Activated B cell treated with CpG ODN at 0.5 μM for 24 hours (primary cell): ENCODE results near the gene B3GNT9. TPM values are rescaled to one million over a fixed set of nuclear protein-coding genes. Genes with fewer than 3 reads are reported as not detected.

Source experiments
- ATAC-seq: fragments of 200-7000 bp; cut with Tn5 transposase; one replicate; pipeline ENCODE4 v1.10.0; 2021; ENCODE audit warnings: low read depth, mild to moderate bottlenecking, moderate library complexity
- CTCF ChIA-PET: fragments of 350-600 bp; sonication (Branson Sonifier 250); formaldehyde crosslinking; loops from one replicate; lab custom pipeline; 2021; ENCODE audit warnings: antibody characterized with exemption; lab: Charles Lee
- POLR2A ChIA-PET: fragments of 350-600 bp; sonication (Branson Sonifier 250); formaldehyde crosslinking; loops from one replicate; lab custom pipeline; 2021; ENCODE audit warnings: antibody characterized with exemption; lab: Charles Lee
- DNase-seq: peaks from one replicate; pipeline ENCODE4 v3.0.0; 2022
- H3K27ac Mint-ChIP-seq: one replicate; pipeline ENCODE4 v1.8.0; 2020; ENCODE audit warnings: mixed read lengths
- H3K27me3 Mint-ChIP-seq: one replicate; pipeline ENCODE4 v1.8.0; 2021; ENCODE audit warnings: mixed read lengths
- H3K36me3 Mint-ChIP-seq: one replicate; pipeline ENCODE4 v1.8.0; 2021; ENCODE audit warnings: low read depth, mixed read lengths
- H3K4me1 Mint-ChIP-seq: one replicate; pipeline ENCODE4 v1.8.0; 2021; ENCODE audit warnings: mixed read lengths
- H3K4me3 Mint-ChIP-seq: one replicate; pipeline ENCODE4 v1.8.0; 2020; ENCODE audit warnings: mild to moderate bottlenecking, mixed read lengths
- H3K9me3 Mint-ChIP-seq: one replicate; pipeline ENCODE4 v1.8.0; 2020; ENCODE audit warnings: mixed read lengths
- CTCF ChIP-seq: fragments of 200-600 bp; IDR thresholded peaks from one replicate; pipeline ENCODE4 v1.8.0; 2022; ENCODE audit warnings: antibody characterized with exemption, mild to moderate bottlenecking
- intact Hi-C: fragments of 100-400 bp; cut with micrococcal nuclease; formaldehyde crosslinking; loops from one replicate; pipeline ENCODE4 v1.15.1; 2024
- total RNA-seq: library from RNA; stranded (reverse); gene quantifications from 2 replicates; pipeline ENCODE4 v1.2.3, GENCODE V29; 2022

The B3GNT9 gene
- total RNA-seq, 1 donor from 2014 or later, result 0.93 TPM

GRCh38 chr16:67142342-67142741 lies 8.5 kb downstream of the B3GNT9 start:
- Mint-ChIP-seq H3K4me3 (no peak overlapping the region), H3K27me3 (no peaks in the 10 kb centered on the region), H3K9me3 (no peaks in the 10 kb centered on the region), H3K27ac (no peak overlapping the region), H3K4me1 (no peaks in the 10 kb centered on the region), H3K36me3 (peaks cover 82% of the 10 kb centered on the region)
- no peak for ATAC-seq
- POLR2A ChIA-PET, result no interaction called here
- DNase-seq, result no peak
- intact Hi-C loops, result no loop called here
- CTCF ChIA-PET, result no interaction called here
- TF ChIP-seq CTCF, result no peak

GRCh38 chr16:67141391-67141790 lies 9.4 kb downstream of the B3GNT9 start:
- no peak for ATAC-seq

GRCh38 chr16:67137605-67138004 lies 13.2 kb downstream of the B3GNT9 start:
- Mint-ChIP-seq H3K4me1 (no peaks in the 10 kb centered on the region), H3K4me3 (no peak overlapping the region), H3K27me3 (no peaks in the 10 kb centered on the region), H3K36me3 (peaks cover 74% of the 10 kb centered on the region), H3K27ac (no peak overlapping the region), H3K9me3 (no peaks in the 10 kb centered on the region)
- DNase-seq, result no peak
- ChIA-PET POLR2A (interaction anchor here (0.6 kb wide), 1 partner anchor 10 kb away, joined by 3 read pairs; no protein-coding TSS in a partner anchor), CTCF (no interaction called here)
- intact Hi-C loops, result no loop called here
- TF ChIP-seq CTCF, result no peak
- ATAC-seq, result no peak

More at GRCh38 chr16:67141391-67141790, 9.4 kb downstream of the B3GNT9 start:
- peaks cover 79% of the 10 kb centered on the region for H3K36me3 Mint-ChIP-seq
- no peak overlapping the region for H3K27ac Mint-ChIP-seq
- no peaks in the 10 kb centered on the region for H3K27me3 Mint-ChIP-seq
- CTCF ChIA-PET, result no interaction called here
- POLR2A ChIA-PET, result no interaction called here
- H3K4me1 Mint-ChIP-seq, result no peaks in the 10 kb centered on the region
- no peak for TF ChIP-seq CTCF
- no peak overlapping the region for H3K4me3 Mint-ChIP-seq
- H3K9me3 Mint-ChIP-seq, result no peaks in the 10 kb centered on the region
- intact Hi-C loops, result no loop called here
- no peak for DNase-seq

GRCh38 chr16:67129422-67129821 lies 21.4 kb downstream of the B3GNT9 start:
- peaks cover 60% of the 10 kb centered on the region for H3K36me3 Mint-ChIP-seq

GRCh38 chr16:67128887-67129286 lies 21.9 kb downstream of the B3GNT9 start:
- H3K27ac Mint-ChIP-seq, result no peak overlapping the region

More at GRCh38 chr16:67129422-67129821, 21.4 kb downstream of the B3GNT9 start:
- Mint-ChIP-seq H3K9me3 (no peaks in the 10 kb centered on the region), H3K4me1 (no peaks in the 10 kb centered on the region), H3K27ac (no peak overlapping the region), H3K4me3 (no peak overlapping the region), H3K27me3 (no peaks in the 10 kb centered on the region)
- ChIA-PET POLR2A (no interaction called here), CTCF (no interaction called here)
- ATAC-seq (no peak), DNase-seq (no peak)
- intact Hi-C loops, result no loop called here
- TF ChIP-seq CTCF, result no peak

More at GRCh38 chr16:67128887-67129286, 21.9 kb downstream of the B3GNT9 start:
- no peak overlapping the region for H3K4me3 Mint-ChIP-seq
- ATAC-seq, result no peak
- no peaks in the 10 kb centered on the region for H3K4me1 Mint-ChIP-seq
- H3K9me3 Mint-ChIP-seq, result no peaks in the 10 kb centered on the region
- POLR2A ChIA-PET, result no interaction called here
- intact Hi-C loops, result no loop called here
- CTCF ChIA-PET, result no interaction called here
- no peak for TF ChIP-seq CTCF
- no peaks in the 10 kb centered on the region for H3K27me3 Mint-ChIP-seq
- no peak for DNase-seq
- H3K36me3 Mint-ChIP-seq, result peaks cover 60% of the 10 kb centered on the region
